ENCODE measurements around the gene GALNT18. TPM values are rescaled to one million over a fixed set of nuclear protein-coding genes. Genes with fewer than 3 reads are reported as not detected.

Gene GALNT18
- total RNA-seq, 1 experiment from 2014 or later = 1.7 TPM

GRCh38 chr11:11461473-11461872 lies 160.3 kb downstream of the GALNT18 start:
- H2BK20ac ChIP-seq (ENCODE audit: low read depth, low read length, poor library complexity, severe bottlenecking) = no peak overlapping the region
- H3K56ac ChIP-seq (ENCODE audit: insufficient read length, low read depth, low read length) = no peak overlapping the region
- no peaks in the 10 kb centered on the region for H3K79me2 ChIP-seq (ENCODE audit: insufficient read depth, low read length)
- Mint-ChIP-seq H3K36me3 (ENCODE audit: insufficient read depth in 1 of 3, low read depth in 3 of 3) (no peaks in the 10 kb centered on the region), H3K27ac (no peak overlapping the region), H3K4me3 (no peak overlapping the region), H3K27me3 (ENCODE audit: low read depth) (peaks cover 2% of the 10 kb centered on the region; the same call in 1 of the 2 replicates), H3K9me3 (peaks cover 0 to 6% of the 10 kb centered on the region in 2 experiments; a peak in 1 of 5 replicates), H3K4me1 (peaks cover 4 to 9% of the 10 kb centered on the region in 2 experiments)
- H3K4ac ChIP-seq (ENCODE audit: low read depth, low read length) = no peak overlapping the region
- no peaks in the 10 kb centered on the region for H3K4me1 ChIP-seq (ENCODE audit: insufficient read depth, low read length)
- H2AFZ ChIP-seq (ENCODE audit: low read length) = no peak overlapping the region
- no peak overlapping the region for H3T11ph ChIP-seq (ENCODE audit: low read length)
- no peak overlapping the region for H2BK120ac ChIP-seq (ENCODE audit: low read depth, low read length, poor library complexity, severe bottlenecking)
- DNase-seq = no peak
- no CpG with 5 or more reads among the region's 10 CpGs for WGBS (ENCODE audit: extremely low coverage, insufficient read length, low lambda C conversion rate)
- no peak overlapping the region for H4K8ac ChIP-seq (replicated peaks; ENCODE audit: insufficient read length, low read depth, low read length)
- H3K27me3 ChIP-seq (ENCODE audit: insufficient read depth, low read length) = no peaks in the 10 kb centered on the region
- H2BK5ac ChIP-seq (ENCODE audit: insufficient read length, low read length) = no peak overlapping the region
- no peak overlapping the region for H3K9ac ChIP-seq (ENCODE audit: extremely low read depth, insufficient read length, low read length)
- H3K14ac ChIP-seq (ENCODE audit: insufficient read depth, low read length) = peak overlapping the region; percentile 44; the same call in 1 of the 2 replicates
- no peak overlapping the region for H4K91ac ChIP-seq (ENCODE audit: insufficient read length, low read depth, low read length)
- H3K9me3 ChIP-seq (ENCODE audit: control insufficient read depth, low read depth, low read length) = no peaks in the 10 kb centered on the region
- H3K4me2 ChIP-seq (ENCODE audit: insufficient read depth, insufficient read length, low read length) = no peak overlapping the region
- no peak overlapping the region for H3K18ac ChIP-seq (ENCODE audit: insufficient read length, low read depth, low read length)
- H3K79me1 ChIP-seq (ENCODE audit: insufficient read depth, low read depth, low read length, poor library complexity, severe bottlenecking) = no peaks in the 10 kb centered on the region
- no peak overlapping the region for H4K5ac ChIP-seq (ENCODE audit: insufficient read length, low read depth, low read length)
- H3K23me2 ChIP-seq (ENCODE audit: insufficient read length, low read depth, low read length, poor library complexity, severe bottlenecking) = no peaks in the 10 kb centered on the region
- no peak overlapping the region for H2AK5ac ChIP-seq (ENCODE audit: insufficient read length, low read length)
- H4K20me1 ChIP-seq (ENCODE audit: control insufficient read depth, insufficient read depth, insufficient read length) = no peaks in the 10 kb centered on the region
- H3K23ac ChIP-seq (ENCODE audit: insufficient read length, low read depth, low read length) = no peak overlapping the region
- no peak overlapping the region for H3K27ac ChIP-seq (ENCODE audit: insufficient read length, low read depth, low read length)
- no peak for TF ChIP-seq CTCF (conservative IDR thresholded peaks at IDR 0.05)
- no peak overlapping the region for H2BK12ac ChIP-seq (ENCODE audit: insufficient read length, low read depth, low read length)
- no peak overlapping the region for H2BK15ac ChIP-seq (ENCODE audit: low read depth, low read length)
